OCI-LY3 (cell line): ENCODE data around the gene TCERG1L.

Experiments used
- EZH2phosphoT487 ChIP-seq: fragments of 200-600 bp; shearing (Covaris generic); IDR thresholded peaks from 2 replicates; pipeline ENCODE4 v1.6.1; 2018; ENCODE audit warnings: antibody characterized with exemption, mixed run types, low read depth
- TF ChIP-seq, protein P1 (sequence below): fragments of 200-600, 300-600 bp; sonication (generic); IDR thresholded peaks from 2 replicates; pipeline ENCODE4 v1.5.1; 2014; ENCODE audit warnings: antibody characterized with exemption, low read length, low read depth

- TF ChIP-seq, protein P1, sequence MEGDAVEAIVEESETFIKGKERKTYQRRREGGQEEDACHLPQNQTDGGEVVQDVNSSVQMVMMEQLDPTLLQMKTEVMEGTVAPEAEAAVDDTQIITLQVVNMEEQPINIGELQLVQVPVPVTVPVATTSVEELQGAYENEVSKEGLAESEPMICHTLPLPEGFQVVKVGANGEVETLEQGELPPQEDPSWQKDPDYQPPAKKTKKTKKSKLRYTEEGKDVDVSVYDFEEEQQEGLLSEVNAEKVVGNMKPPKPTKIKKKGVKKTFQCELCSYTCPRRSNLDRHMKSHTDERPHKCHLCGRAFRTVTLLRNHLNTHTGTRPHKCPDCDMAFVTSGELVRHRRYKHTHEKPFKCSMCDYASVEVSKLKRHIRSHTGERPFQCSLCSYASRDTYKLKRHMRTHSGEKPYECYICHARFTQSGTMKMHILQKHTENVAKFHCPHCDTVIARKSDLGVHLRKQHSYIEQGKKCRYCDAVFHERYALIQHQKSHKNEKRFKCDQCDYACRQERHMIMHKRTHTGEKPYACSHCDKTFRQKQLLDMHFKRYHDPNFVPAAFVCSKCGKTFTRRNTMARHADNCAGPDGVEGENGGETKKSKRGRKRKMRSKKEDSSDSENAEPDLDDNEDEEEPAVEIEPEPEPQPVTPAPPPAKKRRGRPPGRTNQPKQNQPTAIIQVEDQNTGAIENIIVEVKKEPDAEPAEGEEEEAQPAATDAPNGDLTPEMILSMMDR: no peak
- no peak for TF ChIP-seq EZH2phosphoT487
These were observed 256.1 kb downstream of the TCERG1L start for GRCh38 chr10:131055437-131055836.
